D721Med (cell line): ENCODE measurements around the gene BRWD1.

Experiments used
- DNase-seq: peaks from one replicate; pipeline ENCODE4 v3.0.0; 2011; ENCODE audit warnings: low spot score; ENCODE audit not compliant: insufficient read length
- FAIRE-seq: peaks from 2 replicates; lab custom pipeline; 2011; peaks lifted over from hg19 to GRCh38; lab: Jason Lieb, UNC
- TF ChIP-seq, protein P1 (sequence below): IDR thresholded peaks from 2 replicates; pipeline ENCODE4 v1.5.1; 2012; ENCODE audit warnings: mild to moderate bottlenecking, control low read depth; ENCODE audit not compliant: insufficient read depth; ENCODE audit errors: missing control alignments

Gene BRWD1

GRCh38 chr21:39341249-39341923, 28.0 kb upstream of the BRWD1 start:
- DNase-seq: no peak
- FAIRE-seq: no peak
- TF ChIP-seq, protein P1, sequence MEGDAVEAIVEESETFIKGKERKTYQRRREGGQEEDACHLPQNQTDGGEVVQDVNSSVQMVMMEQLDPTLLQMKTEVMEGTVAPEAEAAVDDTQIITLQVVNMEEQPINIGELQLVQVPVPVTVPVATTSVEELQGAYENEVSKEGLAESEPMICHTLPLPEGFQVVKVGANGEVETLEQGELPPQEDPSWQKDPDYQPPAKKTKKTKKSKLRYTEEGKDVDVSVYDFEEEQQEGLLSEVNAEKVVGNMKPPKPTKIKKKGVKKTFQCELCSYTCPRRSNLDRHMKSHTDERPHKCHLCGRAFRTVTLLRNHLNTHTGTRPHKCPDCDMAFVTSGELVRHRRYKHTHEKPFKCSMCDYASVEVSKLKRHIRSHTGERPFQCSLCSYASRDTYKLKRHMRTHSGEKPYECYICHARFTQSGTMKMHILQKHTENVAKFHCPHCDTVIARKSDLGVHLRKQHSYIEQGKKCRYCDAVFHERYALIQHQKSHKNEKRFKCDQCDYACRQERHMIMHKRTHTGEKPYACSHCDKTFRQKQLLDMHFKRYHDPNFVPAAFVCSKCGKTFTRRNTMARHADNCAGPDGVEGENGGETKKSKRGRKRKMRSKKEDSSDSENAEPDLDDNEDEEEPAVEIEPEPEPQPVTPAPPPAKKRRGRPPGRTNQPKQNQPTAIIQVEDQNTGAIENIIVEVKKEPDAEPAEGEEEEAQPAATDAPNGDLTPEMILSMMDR: no peak

GRCh38 chr21:39340687-39341086, 27.3 kb upstream of the BRWD1 start:
- TF ChIP-seq, protein P1: no peak
- FAIRE-seq (no peak), DNase-seq (no peak)

DNA sequence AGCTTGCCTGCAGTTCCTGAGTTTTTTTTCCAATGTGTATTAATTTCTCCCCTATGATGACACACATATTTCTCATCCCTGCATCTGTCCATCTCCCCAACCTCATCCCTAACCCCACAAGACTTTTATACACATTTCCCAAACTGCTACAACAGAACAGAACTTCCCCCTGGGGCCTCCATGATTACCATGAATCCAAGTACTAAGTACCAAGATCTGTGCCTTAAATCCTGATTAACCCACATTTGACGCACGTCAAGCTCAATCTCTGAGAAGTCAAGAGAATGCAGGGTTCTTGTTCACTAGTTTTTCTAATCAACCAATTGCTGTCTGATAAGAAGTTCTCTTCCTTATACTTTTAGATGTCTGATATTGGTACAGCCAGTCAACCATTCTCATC, 25.8 kb upstream of the BRWD1 start:
- DNase-seq (no peak), FAIRE-seq (peak; percentile 25)
- TF ChIP-seq, protein P1: no peak

DNA sequence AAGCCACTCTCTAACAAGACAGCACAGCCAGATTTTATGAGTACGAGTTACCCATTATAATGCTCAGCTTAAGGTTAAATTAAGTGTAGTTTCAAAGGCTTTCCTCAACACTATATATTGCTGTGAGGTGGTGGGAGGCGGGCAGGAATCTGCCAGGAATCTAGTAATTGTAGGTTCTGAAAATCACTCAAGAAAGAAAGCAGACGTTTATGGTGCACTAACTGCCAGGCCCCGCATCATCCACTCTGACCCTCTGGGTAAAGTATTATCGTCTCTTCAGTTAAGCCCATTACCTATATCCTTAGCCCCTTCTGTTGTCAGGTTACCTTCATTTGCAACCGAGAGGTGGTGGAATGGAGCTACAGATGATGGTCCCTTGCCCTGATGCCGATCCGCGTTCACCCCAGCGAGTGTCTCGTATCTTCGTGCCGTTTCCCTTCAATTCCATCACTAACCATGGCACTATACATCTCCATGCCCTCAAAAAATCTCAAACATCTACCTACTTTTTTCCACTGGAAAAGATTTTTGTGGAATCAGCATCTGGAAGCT, 23.1 kb upstream of the BRWD1 start:
- TF ChIP-seq, protein P1: peak; percentile 22
- no peak for FAIRE-seq
- DNase-seq: no peak

- DNase-seq (no peak), FAIRE-seq (no peak)
- TF ChIP-seq, protein P1: no peak
These were observed 21.2 kb upstream of the BRWD1 start for GRCh38 chr21:39334611-39335010.

- TF ChIP-seq, protein P1: no peak
- FAIRE-seq (no peak), DNase-seq (no peak)
These were observed 18.7 kb upstream of the BRWD1 start for GRCh38 chr21:39332175-39332574.

DNA sequence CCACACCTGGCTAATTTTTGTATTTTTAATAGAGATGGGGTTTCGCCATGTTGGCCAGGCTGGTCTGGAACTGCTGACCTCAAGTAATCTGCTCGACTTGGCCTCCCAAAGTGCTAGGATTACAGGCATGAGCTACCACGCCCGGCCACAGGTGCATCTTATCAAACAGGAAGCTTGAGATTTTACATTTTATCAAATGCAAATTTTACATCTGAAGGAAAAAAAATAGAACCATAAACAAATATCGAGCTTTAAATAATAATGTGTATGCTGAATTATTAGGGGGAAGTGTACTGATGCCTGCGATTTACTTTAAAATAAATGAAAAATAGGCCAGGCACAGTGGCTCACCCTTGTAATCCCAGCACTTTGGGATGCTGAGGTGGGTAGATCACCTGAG, 16.6 kb upstream of the BRWD1 start:
- DNase-seq (no peak), FAIRE-seq (no peak)
- TF ChIP-seq, protein P1: no peak
